Sigmoid colon (tissue), 7 donors: ENCODE data around the gene MUC21. TPM values are rescaled to one million over a fixed set of nuclear protein-coding genes. Genes with fewer than 3 reads are reported as not detected.

Experiments
- DNase-seq: peaks from one replicate; pipeline ENCODE4 v3.0.0-alpha.2; 2019
- H3K27ac ChIP-seq, 4 donors: fragments of 200-600 bp; sonication (generic); one replicate each; pipeline ENCODE4 v1.5.1; 2016 to 2019; ENCODE audit warnings: mild to moderate bottlenecking in 1 of 4
- H3K27me3 ChIP-seq, 3 donors: fragments of 200-600 bp; sonication (generic); one replicate each; pipeline ENCODE4 v1.5.1; 2019; ENCODE audit warnings: mild to moderate bottlenecking in 1 of 3
- H3K36me3 ChIP-seq, 4 donors: fragments of 200-600 bp; sonication (generic); one replicate each; pipeline ENCODE4 v1.5.1; 2016 to 2019
- H3K4me1 ChIP-seq, 4 donors: fragments of 200-600 bp; sonication (generic); one replicate each; pipeline ENCODE4 v1.5.1; 2017 to 2019
- H3K4me3 ChIP-seq, 4 donors: fragments of 200-600 bp; sonication (generic); one replicate each; pipeline ENCODE4 v1.5.1; 2017 to 2019; ENCODE audit warnings: mild to moderate bottlenecking in 2 of 4, moderate library complexity in 1 of 4
- H3K9me3 ChIP-seq, 4 donors: fragments of 200-600 bp in 3 of 4; sonication (generic) in 3 of 4; one replicate each; pipeline versions ENCODE4 v1.5.1 to v1.6.1; 2013 to 2019
- CTCF ChIP-seq, 4 experiments: fragments of 450-650 bp in 3 of 4; fragments of 200-600 bp in 1 of 4; IDR thresholded peaks; one replicate each; pipeline ENCODE4 v1.5.1; 2016 to 2019; ENCODE audit warnings: antibody characterized with exemption in 4 of 4, mild to moderate bottlenecking in 3 of 4, moderate library complexity in 2 of 4
- EP300 ChIP-seq, 4 donors: sonication (generic); formaldehyde crosslinking; IDR thresholded peaks; one replicate each; pipeline ENCODE4 v1.6.1; 2017; ENCODE audit warnings: antibody characterized with exemption in 4 of 4
- POLR2A ChIP-seq, 2 donors: fragments of 450-650 bp; IDR thresholded peaks; one replicate each; pipeline ENCODE4 v1.6.1; 2016; ENCODE audit warnings: antibody characterized with exemption in 2 of 2, mild to moderate bottlenecking in 2 of 2, moderate library complexity in 2 of 2
- POLR2AphosphoS5 ChIP-seq, 4 donors: sonication (generic); formaldehyde crosslinking; IDR thresholded peaks; one replicate each; pipeline ENCODE4 v1.6.1; 2017; ENCODE audit warnings: antibody characterized with exemption in 4 of 4
- WGBS, 2 donors: extraction: QIAGEN DNeasy Blood & Tissue Kit; methylation state at CpG; one replicate each; pipeline ENCODE4 v1.1.7; 2013; 5-methylcytosine and 5-hydroxymethylcytosine counted together
- intact Hi-C: fragments of 100-400 bp; cut with DNase I; formaldehyde crosslinking; loops from one replicate; pipeline ENCODE4 v1.15.1; 2023
- polyA plus RNA-seq, 3 donors: library from polyadenylated mRNA; stranded (reverse); fragments of 200-250 nt; gene quantifications; one replicate each; pipeline ENCODE4 v1.2.3, GENCODE V29; 2013
- total RNA-seq, 4 donors: library from RNA; depleted of rRNA; stranded (reverse); fragments of >200 nt; gene quantifications; one replicate each; pipeline ENCODE4 v1.1.0, GENCODE V29; 2016
- donor health status: healthy with polysubstance abuse.
- donor health status: Bipolar disorder and iron deficiency.
- donor health status: healthy.

The MUC21 gene
- total and polyA plus RNA-seq, 7 donors: 0.19 to 1.2 TPM; not detected in 5

- 38 to 77% methylated on average over 4 of the region's 4 CpGs for WGBS, 2 donors
- H3K4me3 ChIP-seq: no peak overlapping the region
- peaks cover 0 to 8% (median 3%) of the 10 kb centered on the region in 4 donors for H3K4me1 ChIP-seq
- peaks cover 0 to 3% (median 0%) of the 10 kb centered on the region in 4 donors for H3K9me3 ChIP-seq
- intact Hi-C loops: loop anchor here (10.0 kb wide), 1 partner anchor 98 kb away; no protein-coding TSS in a partner anchor
- H3K36me3 ChIP-seq: no peaks in the 10 kb centered on the region
- peaks cover 0 to 8% (median 0%) of the 10 kb centered on the region in 3 donors for H3K27me3 ChIP-seq
- DNase-seq: no peak
- no peak overlapping the region for H3K27ac ChIP-seq
- TF ChIP-seq CTCF (IDR thresholded peaks at IDR 0.05): no peak
- no peak for TF ChIP-seq POLR2A (IDR thresholded peaks at IDR 0.05)
- no peak for TF ChIP-seq POLR2AphosphoS5 (IDR thresholded peaks at IDR 0.05)
- TF ChIP-seq EP300 (IDR thresholded peaks at IDR 0.05): no peak
Measured at GRCh38 chr6:30947231-30947630, 36.3 kb upstream of the MUC21 start.

GRCh38 chr6:30948811-30949210 is 34.7 kb upstream of the MUC21 start:
- 95% methylated on average over 6 of the region's 6 CpGs for WGBS, 2 donors
- intact Hi-C loops: loop anchor here (10.0 kb wide), 1 partner anchor 96 kb away; no protein-coding TSS in a partner anchor
- Histone ChIP-seq H3K9me3 (peaks cover 0 to 3% (median 0%) of the 10 kb centered on the region in 4 donors), H3K4me3 (no peak overlapping the region), H3K36me3 (no peaks in the 10 kb centered on the region), H3K27ac (no peak overlapping the region), H3K27me3 (peaks cover 0 to 8% (median 0%) of the 10 kb centered on the region in 3 donors), H3K4me1 (no peaks in the 10 kb centered on the region)
- TF ChIP-seq POLR2AphosphoS5 (IDR thresholded peaks at IDR 0.05) (no peak), EP300 (IDR thresholded peaks at IDR 0.05) (no peak), CTCF (IDR thresholded peaks at IDR 0.05) (no peak), POLR2A (IDR thresholded peaks at IDR 0.05) (no peak)
- no peak for DNase-seq

GRCh38 chr6:30951907-30952469 is 31.5 kb upstream of the MUC21 start:
- peaks cover 0 to 32% (median 10%) of the 10 kb centered on the region in 3 donors for H3K27me3 ChIP-seq
- no peak for TF ChIP-seq CTCF (IDR thresholded peaks at IDR 0.05)
- TF ChIP-seq POLR2AphosphoS5 (IDR thresholded peaks at IDR 0.05): no peak
- TF ChIP-seq EP300 (IDR thresholded peaks at IDR 0.05): no peak
- no peak for TF ChIP-seq POLR2A (IDR thresholded peaks at IDR 0.05)
- WGBS, 2 donors: 72 to 85% methylated on average over 5 of the region's 5 CpGs
- intact Hi-C loops: no loop called here
- peaks cover 0 to 3% (median 0%) of the 10 kb centered on the region in 4 donors for H3K9me3 ChIP-seq
- H3K36me3 ChIP-seq: no peaks in the 10 kb centered on the region
- no peak overlapping the region for H3K27ac ChIP-seq
- no peak overlapping the region for H3K4me3 ChIP-seq
- H3K4me1 ChIP-seq: peaks cover 0 to 11% (median 9%) of the 10 kb centered on the region in 4 donors
- DNase-seq: no peak

- peaks cover 0 to 3% (median 0%) of the 10 kb centered on the region in 4 donors for H3K9me3 ChIP-seq
- 32 to 54% methylated on average over 9 of the region's 9 CpGs for WGBS, 2 donors
- peaks cover 0 to 11% (median 9%) of the 10 kb centered on the region in 4 donors for H3K4me1 ChIP-seq
- peak overlapping the region in 1 of 4 donors; percentile 26 for H3K27ac ChIP-seq
- no peaks in the 10 kb centered on the region for H3K36me3 ChIP-seq
- peak overlapping the region; percentile 20 to 50 (median 44) for H3K4me3 ChIP-seq
- TF ChIP-seq CTCF (IDR thresholded peaks at IDR 0.05) (no peak), POLR2AphosphoS5 (IDR thresholded peaks at IDR 0.05) (no peak), EP300 (IDR thresholded peaks at IDR 0.05) (no peak), POLR2A (IDR thresholded peaks at IDR 0.05) (no peak)
- DNase-seq: no peak
- intact Hi-C loops: no loop called here
- peaks cover 0 to 54% (median 10%) of the 10 kb centered on the region in 3 donors for H3K27me3 ChIP-seq
Measured at GRCh38 chr6:30954631-30955366, 28.7 kb upstream of the MUC21 start.
